ENCODE measurements around the gene PTCD3. TPM values are rescaled to one million over a fixed set of nuclear protein-coding genes. Genes with fewer than 3 reads are reported as not detected.

Gene PTCD3
- total RNA-seq, 2 donors from 2014 or later, result 34.3 to 85.6 TPM

DNA sequence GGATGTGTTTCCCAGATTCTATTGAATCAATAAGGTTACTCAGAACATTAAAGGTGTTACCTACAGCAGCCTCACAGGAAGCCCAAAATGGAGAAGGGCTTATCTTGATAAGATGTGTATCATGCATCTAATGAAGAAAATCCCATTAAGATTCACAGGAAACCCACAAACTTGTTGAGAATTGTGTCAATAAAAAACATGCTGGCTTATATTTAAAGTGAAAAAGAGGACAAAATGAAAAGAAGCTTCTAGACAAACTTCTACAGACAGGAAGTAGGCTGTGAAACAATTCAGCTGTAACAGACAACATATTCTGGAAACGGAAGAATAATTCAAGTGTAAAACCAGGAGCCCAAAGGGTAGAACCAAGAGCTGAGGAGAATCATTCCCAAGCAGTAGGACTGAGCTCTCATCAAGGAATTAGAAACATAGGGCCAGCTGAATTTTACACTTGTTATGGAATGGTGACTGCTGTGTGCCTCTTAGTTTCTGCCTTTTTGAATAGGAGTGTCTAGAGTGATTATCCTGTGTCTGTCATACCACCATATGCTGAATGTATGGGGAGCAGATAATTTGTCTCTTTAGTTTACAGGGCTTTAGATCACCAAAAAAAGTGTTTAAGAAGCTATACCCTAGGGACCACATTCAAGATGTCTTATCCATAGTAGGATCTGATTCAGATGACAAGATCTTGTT is 79.6 kb downstream of the PTCD3 start:
- no peak for ATAC-seq
- no peak for TF ChIP-seq POLR2A (IDR thresholded peaks at IDR 0.05)
- TF ChIP-seq, protein P1, sequence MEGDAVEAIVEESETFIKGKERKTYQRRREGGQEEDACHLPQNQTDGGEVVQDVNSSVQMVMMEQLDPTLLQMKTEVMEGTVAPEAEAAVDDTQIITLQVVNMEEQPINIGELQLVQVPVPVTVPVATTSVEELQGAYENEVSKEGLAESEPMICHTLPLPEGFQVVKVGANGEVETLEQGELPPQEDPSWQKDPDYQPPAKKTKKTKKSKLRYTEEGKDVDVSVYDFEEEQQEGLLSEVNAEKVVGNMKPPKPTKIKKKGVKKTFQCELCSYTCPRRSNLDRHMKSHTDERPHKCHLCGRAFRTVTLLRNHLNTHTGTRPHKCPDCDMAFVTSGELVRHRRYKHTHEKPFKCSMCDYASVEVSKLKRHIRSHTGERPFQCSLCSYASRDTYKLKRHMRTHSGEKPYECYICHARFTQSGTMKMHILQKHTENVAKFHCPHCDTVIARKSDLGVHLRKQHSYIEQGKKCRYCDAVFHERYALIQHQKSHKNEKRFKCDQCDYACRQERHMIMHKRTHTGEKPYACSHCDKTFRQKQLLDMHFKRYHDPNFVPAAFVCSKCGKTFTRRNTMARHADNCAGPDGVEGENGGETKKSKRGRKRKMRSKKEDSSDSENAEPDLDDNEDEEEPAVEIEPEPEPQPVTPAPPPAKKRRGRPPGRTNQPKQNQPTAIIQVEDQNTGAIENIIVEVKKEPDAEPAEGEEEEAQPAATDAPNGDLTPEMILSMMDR (IDR thresholded peaks at IDR 0.05), result no peak

DNA sequence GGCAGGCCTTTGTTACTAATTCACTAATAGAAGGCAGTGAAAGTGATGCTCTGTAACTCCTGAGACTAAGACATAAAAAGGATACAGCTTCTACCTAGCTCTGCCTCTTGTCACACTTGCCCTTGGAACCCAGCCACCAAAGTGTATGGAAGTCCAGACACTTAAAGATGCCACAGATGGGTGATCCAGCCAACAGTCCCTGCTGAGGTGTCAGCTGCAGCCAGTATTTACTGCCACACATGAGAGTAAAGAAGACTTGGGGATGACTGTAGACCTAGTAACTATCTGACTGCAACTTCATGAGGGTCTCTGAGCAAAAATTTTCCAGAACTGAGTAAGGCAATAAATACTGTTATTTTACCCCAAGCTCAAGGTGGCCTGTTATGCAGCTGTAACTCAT is 80.4 kb downstream of the PTCD3 start:
- intact Hi-C loops (cut with DNase I), result no loop called here
- H3K27me3 ChIP-seq, result no peaks in the 10 kb centered on the region
- H3K4me1 ChIP-seq, result peaks cover 71% of the 10 kb centered on the region
- DNase-seq (no peak), ATAC-seq (no peak)
- H3K9me3 ChIP-seq, result no peaks in the 10 kb centered on the region
- H3K27ac ChIP-seq, result peak overlapping the region; percentile 49 to 63 (median 56)
- no peaks in the 10 kb centered on the region for H3K36me3 ChIP-seq (replicated peaks in 1 of 2; ENCODE audit: insufficient read depth in 1 of 2, low read depth in 2 of 2)
- no peak for TF ChIP-seq POLR2A (IDR thresholded peaks at IDR 0.05)
- TF ChIP-seq, protein P1 (IDR thresholded peaks at IDR 0.05), result no peak
- no peak overlapping the region for H3K4me3 ChIP-seq

More for the DNA sequence above, 79.6 kb downstream of the PTCD3 start:
- Histone ChIP-seq H3K27me3 (no peaks in the 10 kb centered on the region), H3K36me3 (replicated peaks in 1 of 2; ENCODE audit: insufficient read depth in 1 of 2, low read depth in 2 of 2) (no peaks in the 10 kb centered on the region), H3K4me3 (no peak overlapping the region), H3K9me3 (no peaks in the 10 kb centered on the region), H3K27ac (peak overlapping the region in 3 of 4 donors; percentile 49 to 63 (median 50)), H3K4me1 (peaks cover 63% of the 10 kb centered on the region)
- 17 to 19% methylated on average over 1 of the region's 1 CpG for WGBS, 2 donors
- intact Hi-C loops (cut with DNase I), result no loop called here
- no peak for DNase-seq

DNA sequence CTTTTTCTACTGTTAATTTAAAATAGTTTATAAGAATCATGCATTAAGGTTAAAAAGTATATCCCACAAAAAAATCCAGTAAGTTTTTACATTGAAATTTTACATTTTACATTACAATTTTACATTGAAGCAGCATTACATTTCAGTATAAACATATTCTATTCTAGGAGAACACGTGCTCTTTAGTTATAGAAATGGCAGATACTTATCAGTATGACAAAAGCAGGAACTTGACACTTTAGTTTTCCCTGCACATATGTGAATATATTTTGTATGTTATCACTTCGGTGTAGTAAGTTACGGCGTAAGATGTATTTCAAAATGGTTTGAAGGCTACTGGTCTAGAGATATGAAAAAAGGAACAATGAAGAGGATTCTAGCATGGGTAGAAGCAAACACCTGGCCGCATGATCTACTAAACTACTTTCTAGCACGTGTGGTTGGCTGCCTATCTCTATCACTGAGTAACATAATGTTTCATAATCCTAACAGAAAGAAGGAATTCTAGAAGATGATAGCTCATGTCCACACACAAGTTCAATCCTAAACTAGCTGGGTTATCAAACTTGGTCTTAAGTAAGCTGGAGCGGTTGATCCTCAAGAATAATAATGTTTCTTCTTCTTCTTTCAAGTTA is 83.9 kb downstream of the PTCD3 start:
- ATAC-seq (no peak), DNase-seq (no peak)
- Histone ChIP-seq H3K36me3 (replicated peaks in 1 of 2; ENCODE audit: insufficient read depth in 1 of 2, low read depth in 2 of 2) (no peaks in the 10 kb centered on the region), H3K27ac (peak overlapping the region in 2 of 4 donors; percentile 31 to 43), H3K4me3 (no peak overlapping the region), H3K4me1 (peaks cover 88% of the 10 kb centered on the region), H3K27me3 (no peaks in the 10 kb centered on the region), H3K9me3 (no peaks in the 10 kb centered on the region)
- TF ChIP-seq POLR2A (IDR thresholded peaks at IDR 0.05), result no peak
- TF ChIP-seq, protein P1 (IDR thresholded peaks at IDR 0.05), result no peak
- 40 to 41% methylated on average over 7 of the region's 7 CpGs for WGBS, 2 donors
- intact Hi-C loops (cut with DNase I), result no loop called here

Small RNA genes lying within 50 kb of the gene (small RNA-seq; reads per million reads assigned to genes)
- gene RF00019 (not detected), gene SNORD94 (34,099 reads per million, percentile 100 among the genes with 10 or more reads in this experiment)

Other genes starting within 250 kb of the PTCD3 start
- gene ST3GAL5, start 217.2 kb upstream of the PTCD3 start, total RNA-seq, result 10 to 100 TPM in 1 of 2 donors, 1 to 10 TPM in 1; 8.6 to 18.8 TPM
- 10 to 100 TPM; 18.7 to 36.6 TPM for gene POLR1A, start 349 bp upstream of the PTCD3 start, total RNA-seq
- 10 to 100 TPM; 37.1 to 46.1 TPM for gene IMMT, start 89.2 kb downstream of the PTCD3 start, total RNA-seq
- gene MRPL35, start 93.2 kb downstream of the PTCD3 start, total RNA-seq, result 1 to 10 TPM; 3.6 to 8.3 TPM
- 1 to 10 TPM; 4.0 to 5.4 TPM for gene REEP1, start 231.4 kb downstream of the PTCD3 start, total RNA-seq